WTC11 (cell line): ENCODE measurements around the gene SHF. TPM values are rescaled to one million over a fixed set of nuclear protein-coding genes. Genes with fewer than 3 reads are reported as not detected.

Source experiments
- ATAC-seq: fragments of 200-7000 bp; cut with Tn5 transposase; 2 replicates; pipeline ENCODE4 v1.10.0; 2021; ENCODE audit warnings: mild to moderate bottlenecking, moderate library complexity
- CTCF ChIA-PET: fragments of 300-600 bp; sonication (Branson Sonifier 250); formaldehyde crosslinking; loops from one replicate; lab custom pipeline; 2021; ENCODE audit warnings: antibody characterized with exemption; lab: Charles Lee
- POLR2A ChIA-PET: fragments of 350-600 bp; sonication (Branson Sonifier 250); formaldehyde crosslinking; loops from one replicate; lab custom pipeline; 2021; ENCODE audit warnings: antibody characterized with exemption; lab: Charles Lee
- DNase-seq: peaks from one replicate; pipeline ENCODE4 v3.0.0; 2021; ENCODE audit warnings: low spot score
- H3K27ac Mint-ChIP-seq: 2 replicates; pipeline ENCODE4 v1.8.0; 2021; ENCODE audit warnings: mixed read lengths
- H3K27me3 Mint-ChIP-seq: 2 replicates; pipeline ENCODE4 v1.8.0; 2021; ENCODE audit warnings: low read depth, mild to moderate bottlenecking, moderate library complexity, mixed read lengths
- H3K36me3 Mint-ChIP-seq: 2 replicates; pipeline ENCODE4 v1.8.0; 2021; ENCODE audit warnings: mixed read lengths
- H3K4me1 Mint-ChIP-seq: 2 replicates; pipeline ENCODE4 v1.8.0; 2022; ENCODE audit warnings: mixed read lengths
- H3K4me3 Mint-ChIP-seq: 2 replicates; pipeline ENCODE4 v1.8.0; 2021; ENCODE audit warnings: mild to moderate bottlenecking, moderate library complexity, mixed read lengths
- H3K9me3 Mint-ChIP-seq: 2 replicates; pipeline ENCODE4 v1.8.0; 2021; ENCODE audit warnings: mixed read lengths
- ATF2 ChIP-seq: sonication (generic); formaldehyde crosslinking; IDR thresholded peaks from 2 replicates; pipeline ENCODE4 v1.8.1; 2022; ENCODE audit warnings: low read depth, missing genetic modification reagents, borderline replicate concordance
- ATF6 ChIP-seq: sonication (generic); formaldehyde crosslinking; IDR thresholded peaks from 2 replicates; pipeline ENCODE4 v1.8.1; 2023; ENCODE audit warnings: mild to moderate bottlenecking, missing genetic modification reagents
- CREM ChIP-seq: sonication (generic); formaldehyde crosslinking; IDR thresholded peaks from 2 replicates; pipeline ENCODE4 v1.8.1; 2022; ENCODE audit warnings: mild to moderate bottlenecking, missing genetic modification reagents, moderate library complexity
- E2F1 ChIP-seq: sonication (generic); formaldehyde crosslinking; IDR thresholded peaks from 2 replicates; pipeline ENCODE4 v1.8.0; 2022; ENCODE audit warnings: mild to moderate bottlenecking, missing genetic modification reagents
- HMGA2 ChIP-seq: fragments of 250-450 bp; sonication (Bioruptor Pico); IDR thresholded peaks from 2 replicates; pipeline ENCODE4 v1.4.0; 2021; ENCODE audit warnings: mild to moderate bottlenecking, moderate library complexity
- KAT7 ChIP-seq: sonication (generic); formaldehyde crosslinking; IDR thresholded peaks from 2 replicates; pipeline ENCODE4 v1.8.1; 2023; ENCODE audit warnings: missing genetic modification reagents, mild to moderate bottlenecking, borderline replicate concordance
- MAX ChIP-seq: sonication (generic); formaldehyde crosslinking; IDR thresholded peaks from 2 replicates; pipeline ENCODE4 v1.8.0; 2022; ENCODE audit warnings: mild to moderate bottlenecking, missing genetic modification reagents
- NR1H2 ChIP-seq: sonication (generic); formaldehyde crosslinking; IDR thresholded peaks from 2 replicates; pipeline ENCODE4 v1.9.0; 2021; ENCODE audit warnings: mild to moderate bottlenecking, moderate library complexity, missing genetic modification reagents
- PREB ChIP-seq: sonication (generic); formaldehyde crosslinking; IDR thresholded peaks from 2 replicates; pipeline ENCODE4 v1.8.1; 2022; ENCODE audit warnings: mild to moderate bottlenecking, missing genetic modification reagents, moderate library complexity, borderline replicate concordance
- ZNF317 ChIP-seq: sonication (generic); formaldehyde crosslinking; IDR thresholded peaks from 2 replicates; pipeline ENCODE4 v1.8.1; 2023; ENCODE audit warnings: low read depth, mild to moderate bottlenecking, moderate library complexity, missing genetic modification reagents, borderline replicate concordance
- ZNF396 ChIP-seq: fragments of 250-450 bp; sonication (Bioruptor Pico); IDR thresholded peaks from 2 replicates; pipeline ENCODE4 v1.8.0; 2021; ENCODE audit warnings: mild to moderate bottlenecking, moderate library complexity, borderline replicate concordance
- ZNF423 ChIP-seq: fragments of 250-450 bp; sonication (Bioruptor Pico); IDR thresholded peaks from 2 replicates; pipeline ENCODE4 v2.1.2; 2022; ENCODE audit warnings: mild to moderate bottlenecking, moderate library complexity
- ZNF425 ChIP-seq: fragments of 250-450 bp; sonication (Bioruptor Pico); conservative IDR thresholded peaks from 2 replicates; pipeline ENCODE4 v1.9.0; 2021; ENCODE audit warnings: mild to moderate bottlenecking
- ZNF512 ChIP-seq: sonication (generic); formaldehyde crosslinking; IDR thresholded peaks from 2 replicates; pipeline ENCODE4 v1.8.1; 2022; ENCODE audit warnings: missing genetic modification reagents, borderline replicate concordance
- total RNA-seq: library from RNA; stranded (reverse); gene quantifications from 3 replicates; pipeline ENCODE4 v1.2.3, GENCODE V29; 2021

The SHF gene
- total RNA-seq, 1 experiment from 2014 or later = 30.6 TPM

GRCh38 chr15:45130291-45131000, 57.3 kb downstream of the SHF start:
- H3K27me3 Mint-ChIP-seq = peaks cover 99% of the 10 kb centered on the region
- no peak overlapping the region for H3K27ac Mint-ChIP-seq
- H3K4me3 Mint-ChIP-seq = peak overlapping the region; percentile 71
- TF ChIP-seq ZNF423 (CRISPR knock-in tag) (no peak), ZNF512 (no peak), E2F1 (CRISPR knock-in tag) (no peak), ATF2 (CRISPR knock-in tag) (no peak), CREM (CRISPR knock-in tag) (no peak), ATF6 (no peak), NR1H2 (no peak), KAT7 (CRISPR knock-in tag) (no peak), ZNF396 (CRISPR knock-in tag) (no peak), ZNF317 (CRISPR knock-in tag) (no peak), PREB (CRISPR knock-in tag) (no peak), ZNF425 (CRISPR knock-in tag) (no peak), HMGA2 (CRISPR knock-in tag) (no peak), MAX (CRISPR knock-in tag) (no peak)
- H3K36me3 Mint-ChIP-seq = no peaks in the 10 kb centered on the region
- DNase-seq = no peak
- H3K4me1 Mint-ChIP-seq = peaks cover 9% of the 10 kb centered on the region
- POLR2A ChIA-PET = interaction anchor here (1.5 kb wide), 1 partner anchor 80 kb away, joined by 4 read pairs; no protein-coding TSS in a partner anchor
- H3K9me3 Mint-ChIP-seq = no peaks in the 10 kb centered on the region
- CTCF ChIA-PET = interaction anchor here (0.6 to 11.0 kb wide), 5 partner anchors 15 to 823 kb away, joined by 3 to 231 read pairs (median 3); partner anchors contain the start of genes DUOX2 and DUOXA2
- ATAC-seq = no peak
